ENCODE measurements around the gene PLCG1.
"Not testable (repeated sequence)": the region's sequence is repeated elsewhere in the genome, so short reads cannot be mapped to it uniquely, and the experiment has no call there.

The PLCG1 gene

DNA sequence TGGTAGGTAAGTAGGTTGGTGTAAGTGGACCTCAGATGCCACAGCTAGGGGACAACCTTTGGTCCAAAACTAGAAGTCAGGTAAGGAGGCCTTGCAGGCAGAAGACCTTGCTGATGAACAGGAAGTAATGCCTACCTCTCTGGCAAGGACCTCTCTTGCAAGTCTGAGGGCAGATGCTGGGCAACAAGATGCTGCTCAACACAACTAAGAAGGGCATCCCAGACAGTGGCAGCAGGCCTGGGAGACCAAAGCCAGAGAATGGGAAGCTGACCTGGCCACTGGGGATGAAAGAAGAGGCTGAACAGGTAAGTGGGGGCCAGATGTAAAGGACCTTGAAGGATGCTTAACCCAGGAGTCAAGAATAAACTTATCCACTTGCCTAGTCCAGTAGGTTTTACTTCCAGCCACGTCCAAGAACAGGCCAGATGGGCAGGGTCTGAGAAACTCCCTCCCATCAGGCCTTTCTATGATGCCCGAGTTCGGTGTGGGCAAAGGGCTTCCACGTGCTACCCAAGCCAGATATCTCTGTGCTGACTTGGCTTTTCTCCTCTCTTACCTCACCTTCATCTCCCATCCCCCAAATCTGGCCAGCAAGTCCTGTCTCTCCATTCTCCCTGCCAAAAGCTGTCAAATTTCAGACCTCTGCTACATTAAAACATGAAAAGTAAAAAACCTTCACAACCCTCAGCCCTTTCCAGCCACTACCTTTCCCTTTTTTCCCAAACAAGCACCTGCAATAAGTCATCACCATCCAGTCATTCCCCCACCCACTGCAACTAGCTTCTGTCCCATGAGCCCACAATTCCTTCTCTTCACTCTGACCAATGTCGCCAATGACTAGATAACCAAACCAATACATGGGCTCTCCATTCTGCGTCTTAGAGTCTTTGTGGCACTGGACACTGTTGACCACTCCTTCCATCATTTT is 11.5 kb upstream of the PLCG1 start:
- Histone ChIP-seq H3K36me3 (ENCODE audit: insufficient read depth, low read length) (peaks cover 59% of the 10 kb centered on the region), H3K9me3 (ENCODE audit: insufficient read depth, low read depth, low read length) (no peaks in the 10 kb centered on the region), H3K27ac (ENCODE audit: low read depth, low read length) (no peak overlapping the region), H3K9ac (ENCODE audit: low read depth, low read length) (no peak overlapping the region), H3K4me3 (ENCODE audit: low read length) (no peak overlapping the region), H3K27me3 (ENCODE audit: insufficient read depth, low read length) (no peaks in the 10 kb centered on the region), H3K4me1 (ENCODE audit: insufficient read depth, low read length) (no peaks in the 10 kb centered on the region)
- WGBS = 91% methylated on average over 6 of the region's 6 CpGs

- Histone ChIP-seq H3K36me3 (ENCODE audit: insufficient read depth, low read length) (peaks cover 50% of the 10 kb centered on the region), H3K4me3 (ENCODE audit: low read length) (no peak overlapping the region)
- WGBS = 95% methylated on average over 3 of the region's 3 CpGs
These were observed 10.6 kb upstream of the PLCG1 start for GRCh38 chr20:41126719-41127118.

GRCh38 chr20:41128317-41128716 is 9.0 kb upstream of the PLCG1 start:
- not testable (repeated sequence) for H3K9me3 ChIP-seq (ENCODE audit: insufficient read depth, low read depth, low read length); H3K27me3 ChIP-seq (ENCODE audit: insufficient read depth, low read length); H3K4me3 ChIP-seq (ENCODE audit: low read length); H3K9ac ChIP-seq (ENCODE audit: low read depth, low read length); H3K4me1 ChIP-seq (ENCODE audit: insufficient read depth, low read length); H3K27ac ChIP-seq (ENCODE audit: low read depth, low read length)
- peaks cover 34% of the 10 kb centered on the region for H3K36me3 ChIP-seq (ENCODE audit: insufficient read depth, low read length)
- no CpG with 5 or more reads among the region's 3 CpGs for WGBS

More at GRCh38 chr20:41126719-41127118, 10.6 kb upstream of the PLCG1 start:
- Histone ChIP-seq H3K4me1 (ENCODE audit: insufficient read depth, low read length) (no peaks in the 10 kb centered on the region), H3K27ac (ENCODE audit: low read depth, low read length) (no peak overlapping the region), H3K9ac (ENCODE audit: low read depth, low read length) (no peak overlapping the region), H3K27me3 (ENCODE audit: insufficient read depth, low read length) (no peaks in the 10 kb centered on the region), H3K9me3 (ENCODE audit: insufficient read depth, low read depth, low read length) (no peaks in the 10 kb centered on the region)

GRCh38 chr20:41131594-41132387 is 5.6 kb upstream of the PLCG1 start:
- no peak overlapping the region for H3K9ac ChIP-seq (ENCODE audit: low read depth, low read length)
- H3K27ac ChIP-seq (ENCODE audit: low read depth, low read length) = no peak overlapping the region
- peaks cover 11% of the 10 kb centered on the region for H3K27me3 ChIP-seq (ENCODE audit: insufficient read depth, low read length)
- no peak overlapping the region for H3K4me3 ChIP-seq (ENCODE audit: low read length)
- WGBS = 94% methylated on average over 5 of the region's 5 CpGs
- H3K4me1 ChIP-seq (ENCODE audit: insufficient read depth, low read length) = peaks cover 13% of the 10 kb centered on the region
- no peaks in the 10 kb centered on the region for H3K9me3 ChIP-seq (ENCODE audit: insufficient read depth, low read depth, low read length)
- no peaks in the 10 kb centered on the region for H3K36me3 ChIP-seq (ENCODE audit: insufficient read depth, low read length)

- WGBS = 92% methylated on average over 8 of the region's 9 CpGs
- peaks cover 13% of the 10 kb centered on the region for H3K4me1 ChIP-seq (ENCODE audit: insufficient read depth, low read length)
- not testable (repeated sequence) for H3K27ac ChIP-seq (ENCODE audit: low read depth, low read length)
These were observed 5.0 kb upstream of the PLCG1 start for GRCh38 chr20:41132388-41132775.

DNA sequence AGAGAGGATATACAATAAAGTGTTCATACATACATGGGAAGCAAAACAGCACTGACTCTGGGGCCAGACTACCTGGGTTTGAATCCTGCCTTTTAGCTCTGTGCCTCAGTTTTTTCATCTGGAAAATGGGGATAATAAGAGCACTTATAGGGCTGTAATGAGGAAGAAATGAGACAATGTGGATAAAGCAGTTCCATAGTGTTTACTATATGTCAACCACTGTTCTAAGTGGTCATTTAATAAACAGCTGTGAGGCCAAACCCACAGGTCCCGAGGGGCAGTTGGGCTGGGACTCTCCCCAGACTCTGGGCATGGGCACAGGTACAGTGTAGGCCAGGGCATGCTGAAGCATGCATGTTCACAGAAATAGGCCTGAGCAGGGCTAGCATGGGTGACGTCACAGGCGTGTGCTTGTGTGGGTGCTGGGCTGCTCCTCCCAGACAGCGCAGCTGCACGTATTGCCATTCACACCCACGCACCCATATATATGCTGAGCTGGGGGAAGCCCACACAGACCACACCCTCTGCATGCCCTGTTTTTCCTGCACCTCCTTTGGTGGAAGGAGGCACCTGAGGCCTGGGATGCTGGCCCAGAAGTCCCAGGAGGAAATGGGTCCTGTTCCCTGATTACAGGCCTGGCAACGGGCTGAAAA is 3.5 kb upstream of the PLCG1 start:
- no peaks in the 10 kb centered on the region for H3K36me3 ChIP-seq (ENCODE audit: insufficient read depth, low read length)
- WGBS = 95% methylated on average over 7 of the region's 7 CpGs

More at GRCh38 chr20:41132388-41132775, 5.0 kb upstream of the PLCG1 start:
- H3K9ac ChIP-seq (ENCODE audit: low read depth, low read length); H3K9me3 ChIP-seq (ENCODE audit: insufficient read depth, low read depth, low read length); H3K36me3 ChIP-seq (ENCODE audit: insufficient read depth, low read length); H3K4me3 ChIP-seq (ENCODE audit: low read length): not testable (repeated sequence)
- H3K27me3 ChIP-seq (ENCODE audit: insufficient read depth, low read length) = peaks cover 11% of the 10 kb centered on the region

DNA sequence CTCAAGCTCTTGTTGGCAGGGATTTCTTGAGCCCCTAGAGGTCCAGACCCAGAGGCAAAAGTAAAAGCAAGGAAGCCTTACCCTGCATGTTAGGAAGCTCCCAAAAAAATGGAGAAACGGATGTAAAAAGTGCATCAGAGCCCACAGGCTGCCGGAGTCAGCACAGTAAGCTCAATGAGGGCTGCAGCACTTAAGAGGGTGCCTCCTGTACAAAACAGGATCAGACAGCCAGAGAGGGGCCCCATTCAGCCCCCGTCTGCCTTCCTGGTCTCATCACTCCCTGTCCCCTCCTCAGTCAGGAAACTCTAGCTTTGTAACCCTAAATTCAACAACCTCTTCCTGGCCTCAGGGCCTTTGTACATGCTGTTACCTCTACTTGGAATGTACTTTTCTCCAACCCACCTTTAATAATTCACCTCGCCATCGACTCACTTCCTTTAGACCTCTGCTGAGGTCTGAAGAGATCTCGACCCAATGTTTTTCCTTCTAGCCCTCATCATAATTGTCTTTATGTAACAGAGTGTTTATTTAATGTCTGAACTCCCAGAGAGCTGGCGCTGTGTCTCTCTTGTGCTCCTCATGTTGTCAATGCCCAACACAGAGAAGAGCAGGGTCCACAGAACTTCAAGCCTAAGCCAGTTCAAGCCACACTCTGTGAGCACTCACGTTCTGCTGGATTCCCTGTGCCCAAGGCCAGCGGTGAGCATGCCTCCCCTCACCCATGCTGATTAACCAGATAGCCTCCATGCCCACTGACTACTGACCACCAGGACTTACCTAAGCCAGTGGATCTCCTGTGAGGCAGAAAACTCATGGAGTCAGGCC is 2.8 kb upstream of the PLCG1 start:
- WGBS = 89% methylated on average over 9 of the region's 9 CpGs
- no peak overlapping the region for H3K9ac ChIP-seq (ENCODE audit: low read depth, low read length)

More for the DNA sequence above, 3.5 kb upstream of the PLCG1 start:
- no peak overlapping the region for H3K27ac ChIP-seq (ENCODE audit: low read depth, low read length)
- H3K4me3 ChIP-seq (ENCODE audit: low read length) = no peak overlapping the region
- peaks cover 11% of the 10 kb centered on the region for H3K27me3 ChIP-seq (ENCODE audit: insufficient read depth, low read length)
- no peak overlapping the region for H3K9ac ChIP-seq (ENCODE audit: low read depth, low read length)
- H3K4me1 ChIP-seq (ENCODE audit: insufficient read depth, low read length) = peaks cover 17% of the 10 kb centered on the region
- H3K9me3 ChIP-seq (ENCODE audit: insufficient read depth, low read depth, low read length) = no peaks in the 10 kb centered on the region

DNA sequence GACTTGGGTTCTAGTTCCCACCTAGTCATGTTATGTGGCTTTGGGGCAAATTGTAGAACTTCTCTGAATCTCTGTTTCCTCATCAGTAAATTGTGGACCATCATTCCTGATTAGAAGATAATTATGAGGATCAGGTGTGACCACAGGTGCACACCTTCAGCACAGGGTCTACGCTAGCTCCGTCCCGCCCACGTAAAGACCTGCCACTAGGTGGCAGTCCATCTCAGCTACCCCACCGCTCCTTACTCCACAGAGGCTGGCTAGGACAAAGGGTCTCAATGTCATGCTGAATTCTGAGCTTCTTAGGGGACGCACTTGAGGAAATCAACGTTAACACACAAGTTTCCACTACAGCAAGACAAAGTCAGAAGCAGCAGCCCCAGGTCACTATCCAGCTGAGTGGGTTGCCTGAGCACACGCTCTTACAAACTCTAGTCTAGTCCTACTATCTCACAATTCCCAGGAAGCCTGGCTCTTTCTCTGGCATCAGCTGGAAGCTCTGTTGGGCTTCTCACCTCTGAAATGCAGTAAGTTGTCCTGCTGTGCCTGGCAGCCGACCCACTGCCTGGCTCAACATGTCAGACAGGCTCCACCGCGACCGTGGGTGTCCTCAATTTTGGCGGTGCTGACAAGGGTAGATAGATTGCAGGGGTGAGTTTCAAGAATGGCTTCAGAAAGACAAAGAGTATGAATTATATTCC is 2.0 kb upstream of the PLCG1 start:
- WGBS = 32% methylated on average over 13 of the region's 13 CpGs
- no peak overlapping the region; the same call in 1 of the 2 replicates for H3K27ac ChIP-seq (ENCODE audit: low read depth, low read length)
- H3K4me1 ChIP-seq (ENCODE audit: insufficient read depth, low read length) = peaks cover 32% of the 10 kb centered on the region
- H3K9me3 ChIP-seq (ENCODE audit: insufficient read depth, low read depth, low read length) = no peaks in the 10 kb centered on the region
- H3K27me3 ChIP-seq (ENCODE audit: insufficient read depth, low read length) = peaks cover 11% of the 10 kb centered on the region
- no peak overlapping the region for H3K9ac ChIP-seq (ENCODE audit: low read depth, low read length)
- peaks cover 9% of the 10 kb centered on the region; the same call in 1 of the 2 replicates for H3K36me3 ChIP-seq (ENCODE audit: insufficient read depth, low read length)
- 0 out of 2 replicates have a peak overlapping the region, but pooled peaks have one; percentile 21 for H3K4me3 ChIP-seq (ENCODE audit: low read length)

More for the DNA sequence above, 2.8 kb upstream of the PLCG1 start:
- no peaks in the 10 kb centered on the region for H3K9me3 ChIP-seq (ENCODE audit: insufficient read depth, low read depth, low read length)
- H3K27me3 ChIP-seq (ENCODE audit: insufficient read depth, low read length) = peaks cover 11% of the 10 kb centered on the region
- H3K4me1 ChIP-seq (ENCODE audit: insufficient read depth, low read length) = peaks cover 24% of the 10 kb centered on the region
- peaks cover 6% of the 10 kb centered on the region; the same call in 1 of the 2 replicates for H3K36me3 ChIP-seq (ENCODE audit: insufficient read depth, low read length)
- no peak overlapping the region for H3K4me3 ChIP-seq (ENCODE audit: low read length)
- no peak overlapping the region for H3K27ac ChIP-seq (ENCODE audit: low read depth, low read length)

DNA sequence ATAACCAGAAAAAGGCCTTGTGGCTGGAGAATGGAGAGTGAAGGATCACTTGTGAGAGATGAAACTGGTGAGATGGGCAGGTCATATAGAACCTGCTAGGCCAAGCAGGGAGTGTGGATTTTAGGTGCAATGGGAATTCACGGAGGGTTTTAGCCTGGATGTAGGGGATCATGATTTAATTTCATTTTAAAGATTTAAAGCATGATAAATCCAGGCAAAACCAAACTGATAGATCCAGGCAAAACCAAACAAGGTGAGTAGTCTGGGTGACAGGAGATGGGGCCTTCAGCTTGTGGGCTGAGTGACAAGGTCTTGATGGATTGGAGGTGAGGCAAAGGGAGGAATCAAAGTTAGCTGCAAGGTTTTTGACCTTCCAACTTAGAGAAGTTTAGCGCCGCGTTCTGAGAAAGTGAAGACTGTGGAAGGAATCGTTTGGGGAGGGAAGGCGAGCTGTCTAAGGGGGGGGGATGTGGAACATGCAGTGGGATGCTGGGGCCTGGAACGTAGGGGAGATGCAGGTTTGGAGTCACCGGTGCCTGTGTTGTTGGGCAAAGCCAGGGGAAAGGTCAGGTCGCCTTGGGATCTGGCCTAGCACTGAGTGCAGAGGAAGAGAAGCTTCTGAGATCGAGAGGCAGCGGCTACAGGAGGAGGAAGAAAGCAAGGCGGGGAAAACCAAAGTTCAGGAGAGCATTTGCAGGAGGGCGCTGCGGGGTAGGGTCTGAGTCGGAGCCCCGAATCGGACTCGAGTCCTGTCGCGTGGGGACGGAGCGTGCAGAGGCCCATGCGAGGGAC is 1.3 kb upstream of the PLCG1 start:
- peak overlapping the region; percentile 94 for H3K4me3 ChIP-seq (ENCODE audit: low read length)
- WGBS = 39% methylated on average over 23 of the region's 23 CpGs

More for the DNA sequence above, 1.3 kb upstream of the PLCG1 start:
- H3K27ac ChIP-seq (ENCODE audit: low read depth, low read length) = peak overlapping the region; percentile 37; the same call in 1 of the 2 replicates
- peaks cover 11% of the 10 kb centered on the region for H3K27me3 ChIP-seq (ENCODE audit: insufficient read depth, low read length)
- peaks cover 11% of the 10 kb centered on the region; the same call in 1 of the 2 replicates for H3K36me3 ChIP-seq (ENCODE audit: insufficient read depth, low read length)
- no peaks in the 10 kb centered on the region for H3K9me3 ChIP-seq (ENCODE audit: insufficient read depth, low read depth, low read length)
- H3K4me1 ChIP-seq (ENCODE audit: insufficient read depth, low read length) = peaks cover 39% of the 10 kb centered on the region
- H3K9ac ChIP-seq (ENCODE audit: low read depth, low read length) = peak overlapping the region; percentile 98
